ENCODE data around the gene RNF8. TPM values are rescaled to one million over a fixed set of nuclear protein-coding genes. Genes with fewer than 3 reads are reported as not detected.

RNF8 gene
- total and polyA plus RNA-seq, 2 donors (not counting 3 experiments of a cell fraction or from before 2014, with no cell fraction given), result 16.6 to 27.3 TPM

DNA sequence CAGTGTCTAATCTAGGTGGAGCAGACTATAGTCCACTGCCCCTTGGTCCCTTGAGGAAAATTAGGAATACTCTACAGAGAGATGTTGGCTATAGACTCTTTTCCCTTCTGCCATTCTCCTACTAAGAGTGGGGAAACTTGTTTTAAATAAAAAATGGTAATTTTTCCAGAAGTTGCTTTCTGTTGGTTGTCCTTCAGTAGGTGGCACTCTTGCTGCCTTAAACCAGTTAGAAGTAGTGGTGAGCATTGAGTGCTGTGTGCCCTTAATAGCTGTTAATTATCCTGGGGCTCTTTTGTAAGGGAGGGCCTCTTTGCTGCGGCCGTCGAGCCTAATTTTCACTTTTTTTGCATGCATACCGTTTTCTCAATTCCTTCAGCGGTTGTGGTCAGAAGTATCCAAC is 82.0 kb downstream of the RNF8 start:
- FAIRE-seq (no peak), DNase-seq (ENCODE audit: low read depth, low spot score) (no peak)
- H3K9me3 ChIP-seq (replicated peaks; ENCODE audit: control insufficient read depth, insufficient read depth, low read length), result no peaks in the 10 kb centered on the region
- BruUV-seq (replicated peaks), result no TSS peak
- no peak overlapping the region for H3K27ac ChIP-seq (ENCODE audit: insufficient read depth, low read depth, low read length)
- no peak overlapping the region for H3K4me3 ChIP-seq (replicated peaks in 1 of 3; ENCODE audit: insufficient read depth in 1 of 3, low read depth in 1 of 3, low read length in 3 of 3)
- H3K27me3 ChIP-seq (ENCODE audit: control insufficient read depth in 2 of 2, insufficient read depth in 2 of 2, low read length in 2 of 2), result no peaks in the 10 kb centered on the region
- CTCF ChIA-PET, result interaction anchor here (1.0 kb wide), 1 partner anchor 256 kb away, joined by 3 read pairs; no protein-coding TSS in a partner anchor
- H3K9ac ChIP-seq (replicated peaks; ENCODE audit: extremely low read depth, insufficient read depth, low read length), result no peak overlapping the region
- intact Hi-C loops (cut with micrococcal nuclease), result no loop called here
- H2AFZ ChIP-seq (ENCODE audit: low read depth, low read length), result no peak overlapping the region
- POLR2A ChIA-PET, result no interaction called here
- H3K4me1 ChIP-seq (ENCODE audit: control insufficient read depth, extremely low read depth, insufficient read depth, low read length), result peaks cover 13% of the 10 kb centered on the region
- H4K20me1 ChIP-seq (replicated peaks; ENCODE audit: control insufficient read depth, extremely low read depth, insufficient read depth, low read length), result no peaks in the 10 kb centered on the region
- peaks cover 16% of the 10 kb centered on the region for H3K79me2 ChIP-seq (ENCODE audit: control insufficient read depth, insufficient read depth, low read length)
- TF ChIP-seq JUN (IDR thresholded peaks at IDR 0.05; ENCODE audit: borderline replicate concordance, insufficient read depth, insufficient read length, low read depth) (no peak), GATA2 (IDR thresholded peaks at IDR 0.05; ENCODE audit: insufficient read depth, insufficient read length, low read depth, low read length) (no peak), MYC (IDR thresholded peaks at IDR 0.05; ENCODE audit: low read depth, low read length) (no peak), CTCF (IDR thresholded peaks at IDR 0.05; ENCODE audit: extremely low read depth in 1 of 2, insufficient read depth in 1 of 2, low read depth in 1 of 2, low read length in 2 of 2) (no peak), MAX (IDR thresholded peaks at IDR 0.05; ENCODE audit: insufficient read depth, insufficient read length) (no peak), POLR2AphosphoS5 (IDR thresholded peaks at IDR 0.05; ENCODE audit: insufficient read depth, low read depth, low read length) (no peak), EZH2 (IDR thresholded peaks at IDR 0.05; ENCODE audit: borderline replicate concordance, low read depth, low read length, severe bottlenecking) (no peak), POLR2A (IDR thresholded peaks at IDR 0.05; ENCODE audit: low read depth, low read length) (no peak), FOS (IDR thresholded peaks at IDR 0.05; ENCODE audit: borderline replicate concordance, insufficient read depth, low read length) (no peak)
- H3K4me2 ChIP-seq (ENCODE audit: insufficient read depth, low read length), result no peak overlapping the region
- H3K9me1 ChIP-seq (replicated peaks; ENCODE audit: control insufficient read depth, extremely low read depth, insufficient read depth, low read length), result no peaks in the 10 kb centered on the region
- H3K36me3 ChIP-seq (ENCODE audit: control insufficient read depth in 2 of 2, extremely low read depth in 1 of 2, insufficient read depth in 2 of 2, low read length in 2 of 2), result peaks cover 0 to 7% of the 10 kb centered on the region in 2 experiments
- dilution Hi-C loops (cut with MboI; ENCODE audit: extremely low pct_ligation_motif_present, low sequenced_read_pairs), result no loop called here
